Upper lobe of left lung (tissue), 6 donors: ENCODE data around the gene KCNIP3. TPM values are rescaled to one million over a fixed set of nuclear protein-coding genes. Genes with fewer than 3 reads are reported as not detected.

Experiments
- ATAC-seq, 2 donors: fragments of 200-7000 bp; cut with Tn5 transposase; one replicate each; pipeline ENCODE4 v1.9.1; 2022; ENCODE audit warnings: mild to moderate bottlenecking in 2 of 2, moderate library complexity in 2 of 2; ENCODE audit not compliant: low FRiP score in 2 of 2
- DNase-seq, 2 donors: peaks; one replicate each; pipeline ENCODE4 v3.0.0-alpha.2; 2019 to 2020
- H3K27ac ChIP-seq, 4 donors: fragments of 200-600 bp; sonication (generic); one replicate each; pipeline ENCODE4 v1.5.1; 2016 to 2019
- H3K27me3 ChIP-seq, 4 donors: fragments of 200-600 bp; sonication (generic); one replicate each; pipeline ENCODE4 v1.5.1; 2017 to 2019
- H3K36me3 ChIP-seq, 4 donors: fragments of 200-600 bp; sonication (generic); one replicate each; pipeline ENCODE4 v1.5.1; 2016 to 2019
- H3K4me1 ChIP-seq, 4 donors: fragments of 200-600 bp; sonication (generic); one replicate each; pipeline ENCODE4 v1.5.1; 2018 to 2019
- H3K4me3 ChIP-seq, 4 donors: fragments of 200-600 bp; sonication (generic); one replicate each; pipeline ENCODE4 v1.5.1; 2017 to 2019; ENCODE audit warnings: mild to moderate bottlenecking in 2 of 4, moderate library complexity in 1 of 4
- H3K9me3 ChIP-seq, 4 donors: fragments of 200-600 bp; sonication (generic); one replicate each; pipeline ENCODE4 v1.5.1; 2018 to 2019
- EP300 ChIP-seq, 4 donors: sonication (generic); formaldehyde crosslinking; IDR thresholded peaks; one replicate each; pipeline ENCODE4 v1.5.1; 2017; ENCODE audit warnings: antibody characterized with exemption in 4 of 4, control low read depth in 2 of 4
- POLR2A ChIP-seq, 4 donors: fragments of 450-650 bp; IDR thresholded peaks; one replicate each; pipeline ENCODE4 v1.5.1; 2016 to 2017; ENCODE audit warnings: antibody characterized with exemption in 4 of 4, mild to moderate bottlenecking in 2 of 4
- POLR2AphosphoS5 ChIP-seq, 2 donors: sonication (generic); formaldehyde crosslinking; IDR thresholded peaks; one replicate each; pipeline ENCODE4 v1.5.1; 2017; ENCODE audit warnings: antibody characterized with exemption in 2 of 2
- WGBS, 2 donors: methylation state at CpG; one replicate each; pipeline ENCODE4 v1.1.5; 2017 to 2018; 5-methylcytosine and 5-hydroxymethylcytosine counted together
- total RNA-seq, 6 donors: library from RNA; depleted of rRNA in 4 of 6; stranded (reverse); fragments of >200 nt in 4 of 6; gene quantifications; one replicate each; pipeline versions ENCODE4 v1.1.0 to v1.2.1, GENCODE V29; 2016 to 2021
- TF ChIP-seq, protein P1 (sequence below), 6 experiments: fragments of 450-650 bp in 4 of 6; fragments of 200-600 bp in 2 of 6; sonication (generic) in 2 of 6; IDR thresholded peaks; one replicate each; pipeline ENCODE4 v1.5.1; 2016 to 2019; ENCODE audit warnings: antibody characterized with exemption in 6 of 6
- donor health status: DM: no; HTN: no; CAD: no; lungs with moderate emphysema.
- donor health status: DM: no; HTN: yes; CAD: no; lungs with severe emphysema.

KCNIP3 gene
- total RNA-seq, 6 donors from 2014 or later = 1.0 to 5.9 (median 2.5) TPM

DNA sequence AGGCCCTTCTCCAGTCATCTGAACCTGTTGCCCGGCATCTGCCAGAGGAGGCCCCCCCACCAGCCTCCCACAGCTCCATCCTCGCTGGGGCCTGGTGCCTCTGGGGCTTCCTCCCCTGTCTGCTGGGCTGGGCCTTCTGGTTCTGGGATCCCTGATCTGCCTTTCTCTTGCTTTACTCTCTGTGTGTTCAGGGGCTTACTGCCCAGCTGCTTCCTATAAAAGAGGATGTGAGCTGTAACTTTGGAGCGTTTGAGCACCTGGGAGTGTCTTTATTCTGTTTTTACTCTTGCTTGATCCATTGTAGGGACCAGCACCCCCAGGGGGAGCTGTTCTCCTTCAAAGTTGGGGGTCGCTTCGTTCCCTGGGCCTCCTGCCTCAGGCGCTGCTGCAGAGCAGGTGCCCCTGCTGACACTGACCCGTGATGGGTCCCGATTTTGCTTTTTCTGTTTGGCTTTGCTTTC is 82.3 kb downstream of the KCNIP3 start:
- H3K27ac ChIP-seq = no peak overlapping the region
- H3K36me3 ChIP-seq = no peaks in the 10 kb centered on the region
- DNase-seq (no peak), ATAC-seq (no peak)
- H3K4me1 ChIP-seq = peaks cover 0 to 3% (median 0%) of the 10 kb centered on the region in 4 donors
- no peaks in the 10 kb centered on the region for H3K9me3 ChIP-seq
- TF ChIP-seq POLR2AphosphoS5 (IDR thresholded peaks at IDR 0.05) = no peak
- no peak for TF ChIP-seq POLR2A (IDR thresholded peaks at IDR 0.05)
- TF ChIP-seq EP300 (IDR thresholded peaks at IDR 0.05) = no peak
- TF ChIP-seq, protein P1, sequence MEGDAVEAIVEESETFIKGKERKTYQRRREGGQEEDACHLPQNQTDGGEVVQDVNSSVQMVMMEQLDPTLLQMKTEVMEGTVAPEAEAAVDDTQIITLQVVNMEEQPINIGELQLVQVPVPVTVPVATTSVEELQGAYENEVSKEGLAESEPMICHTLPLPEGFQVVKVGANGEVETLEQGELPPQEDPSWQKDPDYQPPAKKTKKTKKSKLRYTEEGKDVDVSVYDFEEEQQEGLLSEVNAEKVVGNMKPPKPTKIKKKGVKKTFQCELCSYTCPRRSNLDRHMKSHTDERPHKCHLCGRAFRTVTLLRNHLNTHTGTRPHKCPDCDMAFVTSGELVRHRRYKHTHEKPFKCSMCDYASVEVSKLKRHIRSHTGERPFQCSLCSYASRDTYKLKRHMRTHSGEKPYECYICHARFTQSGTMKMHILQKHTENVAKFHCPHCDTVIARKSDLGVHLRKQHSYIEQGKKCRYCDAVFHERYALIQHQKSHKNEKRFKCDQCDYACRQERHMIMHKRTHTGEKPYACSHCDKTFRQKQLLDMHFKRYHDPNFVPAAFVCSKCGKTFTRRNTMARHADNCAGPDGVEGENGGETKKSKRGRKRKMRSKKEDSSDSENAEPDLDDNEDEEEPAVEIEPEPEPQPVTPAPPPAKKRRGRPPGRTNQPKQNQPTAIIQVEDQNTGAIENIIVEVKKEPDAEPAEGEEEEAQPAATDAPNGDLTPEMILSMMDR (IDR thresholded peaks at IDR 0.05) = no peak
- H3K27me3 ChIP-seq = no peaks in the 10 kb centered on the region
- 35 to 60% methylated on average over 8 of the region's 8 CpGs for WGBS, 2 donors
- H3K4me3 ChIP-seq = no peak overlapping the region

DNA sequence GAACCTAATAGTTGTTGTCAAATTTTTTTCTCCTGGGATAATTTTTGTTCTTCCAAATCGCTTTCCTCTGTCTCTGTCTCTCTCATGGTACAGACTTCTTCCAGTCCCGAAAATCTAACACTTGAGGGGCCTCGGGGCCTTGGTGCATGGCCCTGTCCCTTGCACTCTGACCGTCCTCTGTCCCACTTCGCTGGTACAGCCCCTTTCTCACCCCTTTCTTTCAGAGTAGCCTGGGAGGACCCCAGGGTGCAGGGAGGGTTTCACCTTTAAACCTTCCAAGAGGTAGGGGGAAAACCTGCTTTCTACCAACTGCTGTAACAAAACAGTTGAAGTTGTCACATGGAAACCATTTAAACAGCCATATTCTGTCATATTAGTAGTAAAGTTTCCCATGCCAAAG is 83.1 kb downstream of the KCNIP3 start:
- no peak for DNase-seq
- no peak for ATAC-seq
- Histone ChIP-seq H3K9me3 (no peaks in the 10 kb centered on the region), H3K36me3 (no peaks in the 10 kb centered on the region), H3K4me1 (peaks cover 0 to 11% (median 0%) of the 10 kb centered on the region in 4 donors), H3K27me3 (no peaks in the 10 kb centered on the region), H3K4me3 (no peak overlapping the region), H3K27ac (no peak overlapping the region)
- 80 to 84% methylated on average over 5 of the region's 5 CpGs for WGBS, 2 donors
- TF ChIP-seq EP300 (IDR thresholded peaks at IDR 0.05) (no peak), POLR2AphosphoS5 (IDR thresholded peaks at IDR 0.05) (no peak), POLR2A (IDR thresholded peaks at IDR 0.05) (no peak)
- TF ChIP-seq, protein P1 (IDR thresholded peaks at IDR 0.05) = no peak

DNA sequence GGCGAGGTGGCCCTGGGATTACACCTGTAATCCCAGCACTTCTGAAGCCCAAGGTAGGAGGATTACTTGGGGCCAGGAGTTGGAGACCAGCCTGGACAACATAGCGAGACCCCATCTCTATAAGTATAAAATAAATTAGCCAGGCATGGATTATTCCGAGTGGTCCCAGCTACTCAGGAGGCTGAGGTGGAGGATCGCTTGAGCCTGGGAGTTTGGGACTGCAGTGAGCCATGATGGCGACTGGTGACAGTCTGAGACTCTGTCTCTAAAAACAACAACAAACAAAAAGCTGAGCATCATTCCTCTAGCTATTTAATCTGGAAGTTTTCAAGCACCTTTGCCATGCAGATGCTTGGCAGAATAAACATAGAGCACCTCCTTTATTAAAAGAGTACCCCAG is 83.6 kb downstream of the KCNIP3 start:
- ATAC-seq (no peak), DNase-seq (no peak)
- H3K27ac ChIP-seq = no peak overlapping the region
- 87 to 96% methylated on average over 3 to 5 of the region's 5 CpGs for WGBS, 2 donors
- no peak overlapping the region for H3K4me3 ChIP-seq
- H3K4me1 ChIP-seq = peaks cover 0 to 11% (median 0%) of the 10 kb centered on the region in 4 donors
- no peak for TF ChIP-seq POLR2AphosphoS5 (IDR thresholded peaks at IDR 0.05)
- TF ChIP-seq, protein P1 (IDR thresholded peaks at IDR 0.05) = no peak
- TF ChIP-seq EP300 (IDR thresholded peaks at IDR 0.05) = no peak
- TF ChIP-seq POLR2A (IDR thresholded peaks at IDR 0.05) = no peak
- H3K9me3 ChIP-seq = no peaks in the 10 kb centered on the region
- H3K36me3 ChIP-seq = no peaks in the 10 kb centered on the region
- H3K27me3 ChIP-seq = no peaks in the 10 kb centered on the region

DNA sequence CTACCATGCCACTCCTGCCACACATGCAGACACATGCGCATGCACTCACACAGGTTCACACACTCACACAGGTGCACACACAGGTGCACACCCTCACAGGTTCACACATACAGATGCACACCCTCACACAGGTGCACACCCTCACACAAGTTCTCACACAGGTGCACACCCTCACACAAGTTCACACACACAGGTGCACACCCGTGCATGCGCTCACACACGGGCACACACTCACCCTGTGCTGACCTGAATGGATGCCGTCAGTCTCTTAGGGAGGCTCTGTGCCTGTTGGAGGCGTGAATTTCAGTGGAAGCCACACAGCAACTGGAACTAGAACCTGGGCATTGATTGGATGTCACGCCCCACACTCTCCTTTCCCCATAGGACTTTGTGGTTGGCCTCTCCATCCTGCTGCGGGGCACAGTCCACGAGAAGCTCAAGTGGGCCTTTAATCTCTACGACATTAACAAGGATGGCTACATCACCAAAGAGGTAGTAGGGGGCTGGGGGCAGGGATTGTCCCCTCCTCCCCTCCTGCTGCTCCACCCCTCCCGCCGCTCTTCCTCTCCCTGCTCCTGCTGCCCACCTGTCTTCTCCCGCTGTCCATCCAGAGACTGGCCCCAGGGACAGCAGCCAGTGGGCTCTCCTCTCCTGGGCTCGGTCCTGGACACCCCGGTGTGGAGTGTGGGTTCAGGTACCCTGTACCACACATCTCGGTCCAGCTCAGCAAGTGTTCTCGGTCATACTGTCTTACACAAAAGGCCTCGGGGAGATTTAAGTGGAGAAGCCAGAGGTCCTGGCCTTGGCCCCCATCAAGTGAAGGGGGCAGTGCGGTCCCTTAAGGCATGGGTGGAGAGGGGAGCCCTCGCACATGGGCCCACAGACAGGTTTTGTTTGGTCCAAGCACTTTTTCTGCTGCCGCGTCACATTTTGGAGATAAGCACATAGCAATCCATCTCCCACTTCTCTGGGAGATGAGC is 84.4 kb downstream of the KCNIP3 start:
- Histone ChIP-seq H3K36me3 (no peaks in the 10 kb centered on the region), H3K4me3 (no peak overlapping the region), H3K27me3 (no peaks in the 10 kb centered on the region), H3K4me1 (peaks cover 0 to 11% (median 0%) of the 10 kb centered on the region in 4 donors), H3K9me3 (no peaks in the 10 kb centered on the region), H3K27ac (no peak overlapping the region)
- TF ChIP-seq POLR2AphosphoS5 (IDR thresholded peaks at IDR 0.05) (no peak), EP300 (IDR thresholded peaks at IDR 0.05) (no peak), POLR2A (IDR thresholded peaks at IDR 0.05) (no peak)
- TF ChIP-seq, protein P1 (IDR thresholded peaks at IDR 0.05) = no peak
- 83 to 91% methylated on average over 12 to 22 of the region's 22 CpGs for WGBS, 2 donors
- DNase-seq (no peak), ATAC-seq (no peak)
